ENCODE data around the gene RNF44.
"Not testable (repeated sequence)": the region's sequence is repeated elsewhere in the genome, so short reads cannot be mapped to it uniquely, and the experiment has no call there.

RNF44 gene

GRCh38 chr5:176550937-176551336 lies 13.7 kb upstream of the RNF44 start:
- DNase-seq: not testable (repeated sequence)

- DNase-seq: no peak
Measured at GRCh38 chr5:176550275-176550831, 13.2 kb upstream of the RNF44 start.

- no peak for DNase-seq
Measured at GRCh38 chr5:176549871-176550270, 12.7 kb upstream of the RNF44 start.

DNA sequence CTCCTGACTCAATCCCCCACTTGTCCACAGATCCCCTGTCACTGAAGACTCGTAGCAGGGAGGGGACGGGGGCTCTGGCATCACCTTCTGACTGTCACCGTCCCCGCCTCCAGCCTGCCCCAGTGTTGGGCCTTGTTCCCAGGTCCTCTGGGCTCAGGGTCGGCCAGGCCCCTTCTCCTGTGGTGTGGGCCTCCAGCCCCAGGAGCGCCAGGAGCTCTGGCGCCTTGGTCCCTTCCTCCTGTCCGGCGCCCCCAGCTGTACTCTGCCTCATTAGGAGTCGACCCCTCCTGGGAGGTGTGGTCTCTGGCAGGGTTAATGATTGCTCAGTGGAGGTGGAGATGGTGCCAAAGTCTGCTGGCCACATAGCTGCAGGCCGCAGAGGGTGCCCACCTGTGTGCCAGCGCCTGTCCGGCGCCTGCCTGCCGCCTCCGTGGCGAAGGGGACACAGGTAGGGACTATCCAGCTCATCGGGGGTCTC lies 11.8 kb upstream of the RNF44 start, which contains the start of gene CDHR2:
Gene CDHR2 (plus strand): TSS at position 376 of the 478 bp plus-strand sequence. CDS start 16,011 bp downstream, outside the sequence.
- no peak for DNase-seq

GRCh38 chr5:176547802-176548201 lies 10.6 kb upstream of the RNF44 start:
- DNase-seq: peak in 1 of 2 experiments; percentile 24

GRCh38 chr5:176545737-176546509 lies 8.7 kb upstream of the RNF44 start:
- DNase-seq: no peak

DNA sequence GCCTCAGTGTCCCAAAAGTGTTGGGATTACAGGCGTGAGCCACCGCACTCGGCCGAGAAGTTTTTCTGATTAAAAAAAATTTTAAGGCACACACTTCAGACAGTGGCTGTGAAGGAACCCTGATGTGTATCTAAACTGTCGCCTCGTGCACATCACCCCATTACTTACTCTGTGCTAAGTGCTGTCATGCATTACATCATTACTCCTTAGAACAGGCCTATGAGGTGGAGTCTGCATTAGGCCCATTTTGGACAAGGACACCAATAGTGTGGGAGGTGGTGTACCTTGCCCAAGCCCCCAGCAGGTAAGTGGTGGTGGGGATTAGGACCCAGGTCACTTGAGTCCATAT lies 8.2 kb upstream of the RNF44 start:
- no peak for DNase-seq

DNA sequence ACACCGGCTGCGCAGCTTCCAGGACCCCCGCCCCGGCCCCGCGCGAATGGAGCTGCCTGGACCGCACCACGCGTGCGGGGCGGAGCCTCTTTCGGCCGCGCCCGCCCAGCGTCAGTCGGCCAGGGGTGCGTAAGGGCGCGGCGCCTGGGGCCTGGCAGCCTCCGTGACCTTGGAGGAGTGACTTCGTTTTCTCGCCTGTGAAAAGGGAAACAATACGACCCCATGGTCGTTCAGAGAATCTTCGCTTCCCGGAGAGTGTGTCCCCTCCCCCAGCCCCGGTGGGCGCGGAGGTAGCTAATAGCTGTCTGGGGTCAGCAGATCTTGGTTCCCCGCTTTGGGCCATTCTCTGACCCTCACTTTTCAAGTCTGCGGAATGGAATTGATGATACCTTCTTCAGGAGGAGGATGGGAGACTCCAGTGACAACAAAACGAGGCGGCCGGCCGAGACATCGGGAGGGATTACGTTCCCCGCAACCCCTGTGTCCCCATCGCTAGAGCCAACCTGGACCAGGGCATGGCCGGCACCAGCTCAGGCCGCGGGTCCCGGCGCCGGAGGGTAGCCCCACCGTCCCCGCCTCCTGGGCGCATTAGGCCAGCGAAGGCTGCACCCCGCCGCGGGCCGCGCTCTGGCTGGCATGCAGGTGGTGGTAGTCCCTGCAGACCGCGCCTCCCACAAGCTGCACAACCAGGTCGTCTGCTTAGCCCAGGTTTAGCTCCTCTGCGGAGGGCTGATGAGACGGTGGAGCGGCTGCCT lies 6.4 kb upstream of the RNF44 start:
- DNase-seq: peak; percentile 41 to 69

DNA sequence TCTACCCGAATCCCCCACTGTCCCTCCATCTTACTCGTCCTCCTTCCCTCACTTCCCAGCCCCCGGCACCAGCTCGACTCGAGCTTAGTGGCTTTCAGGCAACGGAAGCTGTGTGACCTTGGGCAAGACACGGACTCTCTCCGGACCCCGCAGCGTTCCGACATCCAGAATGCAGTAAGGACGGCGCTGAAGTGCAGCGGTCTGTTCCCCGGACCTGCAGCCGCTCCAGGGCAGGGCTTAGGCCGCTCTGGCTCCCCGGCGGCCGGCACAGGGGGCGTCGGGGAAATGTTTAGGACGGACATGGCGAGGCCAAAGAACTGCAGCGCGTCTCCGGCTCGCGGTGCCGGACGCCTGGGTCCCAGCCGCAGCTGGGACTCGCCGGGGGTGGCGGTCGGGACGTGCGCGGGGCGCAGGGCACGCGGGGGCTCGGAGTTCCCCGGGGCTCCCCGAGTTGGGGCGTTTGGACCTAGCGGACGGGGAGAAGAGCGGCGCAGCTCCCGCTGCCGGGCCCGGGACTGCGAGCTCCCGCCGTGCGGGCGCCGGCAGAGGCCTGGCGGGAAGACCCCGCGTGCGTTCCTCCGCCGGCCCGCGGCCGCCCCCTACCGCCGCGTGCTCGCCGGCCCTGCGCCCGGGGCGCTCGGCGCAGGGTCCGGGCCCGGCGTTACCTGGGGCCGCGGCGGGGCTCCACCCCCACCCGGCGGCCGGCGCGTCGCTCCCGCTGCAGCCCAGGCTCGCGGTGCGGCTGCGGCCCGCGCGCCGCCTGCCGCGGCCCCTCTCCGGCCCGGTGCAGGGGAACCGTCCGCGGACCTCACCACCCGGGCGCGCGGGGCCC lies 5.6 kb upstream of the RNF44 start:
- peak in 1 of 2 experiments; percentile 18 for DNase-seq

- no peak for DNase-seq
Measured at GRCh38 chr5:176542135-176542595, 5.0 kb upstream of the RNF44 start.

DNA sequence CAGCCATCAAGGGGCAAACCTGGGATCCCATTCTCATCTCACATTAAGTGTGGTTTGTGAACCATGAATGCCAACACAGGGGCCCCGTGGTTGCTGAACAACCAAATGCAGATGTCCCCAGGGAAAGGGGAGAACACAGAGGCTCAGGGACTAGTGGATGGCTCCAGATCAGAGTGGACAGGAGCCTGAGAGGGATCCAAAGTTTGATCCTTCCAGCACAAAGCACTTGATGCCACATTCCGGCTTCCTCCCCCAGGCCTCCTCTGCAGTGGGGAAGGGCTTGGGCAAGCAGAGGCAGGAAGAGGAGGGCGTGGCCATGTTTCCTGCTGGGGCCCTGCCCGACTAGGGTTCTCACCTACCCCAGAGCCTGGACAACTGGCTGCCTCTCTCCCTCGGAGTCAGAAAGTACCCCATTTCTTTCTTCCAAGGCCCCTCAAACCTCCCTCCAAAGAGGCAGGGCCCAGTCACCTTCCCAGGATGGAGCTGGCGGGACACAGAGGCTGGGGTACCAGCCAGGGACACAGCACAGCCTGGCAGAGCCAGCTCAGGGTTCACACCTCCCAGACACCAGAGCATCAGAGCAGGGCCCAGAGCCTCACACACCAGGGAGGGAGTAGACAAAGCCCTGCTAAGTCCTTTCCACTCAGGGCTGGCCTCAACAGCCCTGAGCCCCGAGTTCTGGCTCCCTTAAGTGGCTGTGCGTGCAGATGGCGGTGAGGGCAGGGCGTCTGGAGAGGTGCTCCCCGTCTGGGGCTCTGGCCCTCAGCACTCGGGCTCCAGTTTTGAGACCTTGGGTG lies 4.3 kb upstream of the RNF44 start:
- DNase-seq: peak in 1 of 2 experiments; percentile 45

DNA sequence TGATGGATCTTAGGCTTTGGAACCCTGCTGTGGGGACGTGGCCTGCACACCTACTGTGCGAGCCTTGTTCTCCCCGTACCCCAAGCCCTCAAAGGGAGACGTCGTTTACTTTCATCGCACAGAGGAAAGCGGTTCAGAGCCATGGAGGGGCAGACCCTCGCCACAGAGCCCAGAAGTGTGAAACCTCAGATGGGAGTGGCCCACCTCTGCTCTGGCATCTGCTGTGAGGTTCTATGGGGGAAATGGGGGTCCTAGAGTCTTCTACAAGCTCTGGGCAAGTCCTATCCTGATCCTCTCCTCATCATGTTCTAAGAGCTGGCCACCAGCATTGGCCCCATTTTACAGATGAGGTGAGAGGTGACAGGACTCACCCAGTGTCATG lies 3.7 kb upstream of the RNF44 start:
- DNase-seq: no peak

DNA sequence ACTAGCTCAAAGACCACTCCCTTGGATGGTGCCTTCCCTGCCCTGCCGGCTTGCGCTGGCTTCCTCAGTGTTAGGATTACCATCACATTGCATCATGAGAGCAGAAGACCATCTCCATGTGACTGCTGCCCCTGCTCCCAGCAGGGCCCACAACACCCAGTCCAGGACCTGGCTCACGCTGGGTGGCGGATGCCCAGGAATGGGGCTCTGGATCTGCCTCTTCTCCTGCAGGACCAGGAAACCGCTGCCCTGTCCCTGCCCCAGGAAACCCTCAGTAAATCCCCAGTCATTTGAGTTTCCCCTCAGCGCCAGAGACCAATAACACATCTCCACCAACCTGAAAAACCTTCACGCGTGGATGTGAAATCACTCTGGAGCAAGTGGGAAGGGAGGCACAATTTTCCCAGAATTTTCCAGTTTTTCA lies 3.3 kb upstream of the RNF44 start:
- DNase-seq: no peak

GRCh38 chr5:176538989-176539384 lies 1.8 kb upstream of the RNF44 start:
- DNase-seq: no peak

- DNase-seq: no peak
Measured at GRCh38 chr5:176538230-176538988, 1.2 kb upstream of the RNF44 start.

GRCh38 chr5:176537554-176538229 lies 490 bp upstream of the RNF44 start:
- DNase-seq: peak; percentile 99 to 100

GRCh38 chr5:176536132-176536901 lies 885 bp downstream of the RNF44 start:
- DNase-seq: peak in 1 of 2 experiments; percentile 59

GRCh38 chr5:176535664-176536131 lies 1.5 kb downstream of the RNF44 start:
- DNase-seq: no peak

DNA sequence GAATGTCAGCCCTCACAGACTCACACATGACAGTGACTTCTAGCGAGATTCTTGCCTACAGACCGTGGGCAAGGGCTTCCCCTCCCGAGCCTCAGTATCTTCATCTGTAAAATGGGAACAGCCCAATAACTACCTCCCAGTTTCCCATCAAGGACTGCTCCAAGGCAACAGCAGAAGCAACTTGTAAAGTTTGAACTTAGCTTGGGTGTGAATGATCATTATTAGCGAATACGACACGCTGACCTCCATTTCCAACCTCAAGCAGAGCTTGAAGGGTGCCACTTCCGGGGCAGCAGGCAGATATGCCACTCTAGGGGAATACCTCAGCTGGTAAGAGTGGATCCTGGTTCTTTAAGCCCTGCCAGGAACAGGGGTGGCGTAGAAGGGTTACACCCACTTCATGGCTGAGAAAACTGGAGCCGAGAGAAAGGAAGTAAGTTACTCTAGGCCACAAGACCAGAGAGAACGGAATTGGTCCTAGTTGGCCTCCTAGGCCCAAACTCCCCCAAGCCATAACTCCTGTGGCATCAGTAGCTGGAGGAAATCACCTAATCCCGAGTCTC lies 2.0 kb downstream of the RNF44 start:
- peak in 1 of 2 experiments; percentile 73 for DNase-seq
